MM.1S (cell line): ENCODE data around the gene BCR.

Experiments
- DNase-seq: peaks from one replicate; pipeline ENCODE4 v3.0.0-alpha.2; 2015
- H2AFZ ChIP-seq: fragments of 300-600 bp; sonication (generic); 2 replicates; pipeline ENCODE4 v1.6.0; 2016; ENCODE audit warnings: antibody characterized with exemption, low read length
- H3F3A ChIP-seq: fragments of 300-600 bp; sonication (generic); 2 replicates; pipeline ENCODE4 v1.6.1; 2016; ENCODE audit warnings: mild to moderate bottlenecking, antibody characterized with exemption, low read length, moderate library complexity, mixed read lengths; ENCODE audit not compliant: insufficient read depth
- H3K27ac ChIP-seq: fragments of 300-600 bp; sonication (generic); 2 replicates; pipeline ENCODE4 v1.5.1; 2016; ENCODE audit warnings: mild to moderate bottlenecking, low read length
- H3K27me3 ChIP-seq: fragments of 300-600 bp; sonication (generic); replicated peaks from 2 replicates; pipeline ENCODE4 v1.6.0; 2016; ENCODE audit warnings: low read length; ENCODE audit not compliant: insufficient read depth
- H3K36me3 ChIP-seq: fragments of 300-600 bp; sonication (generic); replicated peaks from 2 replicates; pipeline ENCODE4 v1.6.1; 2016; ENCODE audit warnings: mild to moderate bottlenecking, low read length, mixed read lengths; ENCODE audit not compliant: insufficient read depth
- H3K4me1 ChIP-seq: fragments of 300-600 bp; sonication (generic); 2 replicates; pipeline ENCODE4 v1.6.1; 2016; ENCODE audit warnings: low read length, mixed read lengths
- H3K4me2 ChIP-seq: fragments of 300-600 bp; sonication (generic); 2 replicates; pipeline ENCODE4 v1.6.0; 2016; ENCODE audit warnings: low read depth, low read length
- H3K4me3 ChIP-seq: fragments of 300-600 bp; sonication (generic); 2 replicates; pipeline ENCODE4 v1.5.1; 2016; ENCODE audit warnings: low read length, mixed read lengths
- H3K79me2 ChIP-seq: fragments of 300-600 bp; sonication (generic); 2 replicates; pipeline ENCODE4 v1.6.1; 2016; ENCODE audit warnings: mixed run types, low read length, mixed read lengths
- H3K9ac ChIP-seq: fragments of 300-600 bp; sonication (generic); 2 replicates; pipeline ENCODE4 v1.6.1; 2016; ENCODE audit warnings: low read length, mixed read lengths
- H3K9me2 ChIP-seq: fragments of 300-600 bp; sonication (generic); replicated peaks from 2 replicates; pipeline ENCODE4 v1.6.1; 2016; ENCODE audit warnings: mild to moderate bottlenecking, low read length, mixed read lengths; ENCODE audit not compliant: insufficient read depth
- H3K9me3 ChIP-seq: fragments of 300-600 bp; sonication (generic); replicated peaks from 2 replicates; pipeline ENCODE4 v1.6.1; 2016; ENCODE audit warnings: mild to moderate bottlenecking, low read length, mixed read lengths; ENCODE audit not compliant: insufficient read depth
- H4K20me1 ChIP-seq: fragments of 300-600 bp; sonication (generic); 2 replicates; pipeline ENCODE4 v1.6.1; 2016; ENCODE audit warnings: mild to moderate bottlenecking, low read length, moderate library complexity, mixed read lengths; ENCODE audit not compliant: insufficient read depth
- EZH2 ChIP-seq: fragments of 300-600 bp; sonication (generic); optimal IDR thresholded peaks from 2 replicates; pipeline ENCODE3; 2017; ENCODE audit warnings: low read depth, mild to moderate bottlenecking, antibody characterized with exemption, low read length, mixed read lengths
- EZH2phosphoT487 ChIP-seq: fragments of 300-600 bp; sonication (generic); IDR thresholded peaks from 2 replicates; pipeline ENCODE4 v1.6.1; 2018; ENCODE audit warnings: antibody characterized with exemption, low read length
- TF ChIP-seq, protein P1 (sequence below): fragments of 300-600 bp; sonication (generic); IDR thresholded peaks from 2 replicates; pipeline ENCODE4 v1.5.1; 2016; ENCODE audit warnings: antibody characterized with exemption, low read length, mixed read lengths

The BCR gene

DNA sequence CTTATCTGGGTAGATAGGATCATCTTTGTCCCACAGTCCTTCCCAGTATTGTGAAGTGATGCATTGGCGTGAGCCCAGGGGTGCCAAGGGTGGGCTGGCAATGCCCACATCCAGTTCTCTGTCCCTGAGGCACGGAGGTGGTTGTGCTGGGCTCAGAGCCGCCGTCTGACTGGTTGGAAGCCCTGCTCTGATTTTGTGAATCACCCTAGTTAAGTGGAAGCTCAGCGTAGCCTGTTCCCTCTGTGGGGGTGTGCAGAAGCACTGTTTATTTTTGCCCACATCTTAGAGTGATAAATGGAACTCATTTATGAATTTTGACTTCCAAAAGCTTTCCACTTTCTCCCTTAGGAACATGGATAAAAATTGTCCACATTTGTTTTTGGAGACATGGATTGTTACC, 13.6 kb downstream of the BCR start:
- H3F3A ChIP-seq: peaks cover 3% of the 10 kb centered on the region; the same call in 1 of the 2 replicates
- peaks cover 100% of the 10 kb centered on the region for H3K79me2 ChIP-seq
- H3K9me3 ChIP-seq: no peaks in the 10 kb centered on the region
- H3K4me2 ChIP-seq: no peak overlapping the region
- no peaks in the 10 kb centered on the region for H3K9me2 ChIP-seq
- no peaks in the 10 kb centered on the region for H3K4me1 ChIP-seq
- no peak overlapping the region for H3K9ac ChIP-seq
- H3K4me3 ChIP-seq: no peak overlapping the region
- peaks cover 6% of the 10 kb centered on the region; the same call in 1 of the 2 replicates for H3K36me3 ChIP-seq
- no peak overlapping the region for H2AFZ ChIP-seq
- DNase-seq: no peak
- H4K20me1 ChIP-seq: peaks cover 76% of the 10 kb centered on the region
- TF ChIP-seq, protein P1, sequence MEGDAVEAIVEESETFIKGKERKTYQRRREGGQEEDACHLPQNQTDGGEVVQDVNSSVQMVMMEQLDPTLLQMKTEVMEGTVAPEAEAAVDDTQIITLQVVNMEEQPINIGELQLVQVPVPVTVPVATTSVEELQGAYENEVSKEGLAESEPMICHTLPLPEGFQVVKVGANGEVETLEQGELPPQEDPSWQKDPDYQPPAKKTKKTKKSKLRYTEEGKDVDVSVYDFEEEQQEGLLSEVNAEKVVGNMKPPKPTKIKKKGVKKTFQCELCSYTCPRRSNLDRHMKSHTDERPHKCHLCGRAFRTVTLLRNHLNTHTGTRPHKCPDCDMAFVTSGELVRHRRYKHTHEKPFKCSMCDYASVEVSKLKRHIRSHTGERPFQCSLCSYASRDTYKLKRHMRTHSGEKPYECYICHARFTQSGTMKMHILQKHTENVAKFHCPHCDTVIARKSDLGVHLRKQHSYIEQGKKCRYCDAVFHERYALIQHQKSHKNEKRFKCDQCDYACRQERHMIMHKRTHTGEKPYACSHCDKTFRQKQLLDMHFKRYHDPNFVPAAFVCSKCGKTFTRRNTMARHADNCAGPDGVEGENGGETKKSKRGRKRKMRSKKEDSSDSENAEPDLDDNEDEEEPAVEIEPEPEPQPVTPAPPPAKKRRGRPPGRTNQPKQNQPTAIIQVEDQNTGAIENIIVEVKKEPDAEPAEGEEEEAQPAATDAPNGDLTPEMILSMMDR: no peak
- TF ChIP-seq EZH2phosphoT487: no peak
- TF ChIP-seq EZH2: no peak
- no peaks in the 10 kb centered on the region for H3K27me3 ChIP-seq
- no peak overlapping the region for H3K27ac ChIP-seq

GRCh38 chr22:23196165-23196564, 15.9 kb downstream of the BCR start:
- Histone ChIP-seq H3K36me3 (peaks cover 7% of the 10 kb centered on the region; the same call in 1 of the 2 replicates), H3F3A (peaks cover 3% of the 10 kb centered on the region; the same call in 1 of the 2 replicates), H3K9me2 (no peaks in the 10 kb centered on the region), H3K4me1 (no peaks in the 10 kb centered on the region), H3K27me3 (no peaks in the 10 kb centered on the region), H3K9ac (no peak overlapping the region), H3K27ac (no peak overlapping the region), H3K4me2 (no peak overlapping the region), H4K20me1 (peaks cover 79% of the 10 kb centered on the region), H3K4me3 (no peak overlapping the region), H3K9me3 (no peaks in the 10 kb centered on the region), H3K79me2 (peaks cover 100% of the 10 kb centered on the region), H2AFZ (no peak overlapping the region)
- no peak for DNase-seq
- TF ChIP-seq EZH2phosphoT487 (no peak), EZH2 (no peak)
- TF ChIP-seq, protein P1: no peak

DNA sequence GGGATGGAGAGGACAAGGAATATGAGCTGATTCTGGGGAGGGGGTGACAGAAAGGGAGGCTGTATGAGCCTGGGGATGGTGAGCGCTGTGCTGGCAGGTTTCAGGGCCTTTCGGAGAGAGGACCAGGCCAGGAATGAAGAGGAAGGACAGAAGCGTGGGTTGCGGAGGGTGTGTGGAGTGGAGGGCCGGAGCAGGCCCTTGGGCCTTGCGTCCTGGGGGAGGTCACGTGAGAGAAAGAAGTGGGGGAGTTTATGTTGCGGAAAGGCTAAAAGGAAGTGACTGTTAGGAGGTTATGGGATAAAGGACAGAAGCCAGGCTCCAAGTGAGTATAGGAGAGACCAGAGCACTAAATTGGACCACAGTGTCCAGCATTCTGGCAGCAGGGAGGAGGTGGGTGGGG, 17.5 kb downstream of the BCR start:
- Histone ChIP-seq H3K9me2 (no peaks in the 10 kb centered on the region), H3K9me3 (no peaks in the 10 kb centered on the region), H3K4me2 (no peak overlapping the region), H3K9ac (no peak overlapping the region), H3K36me3 (0 out of 2 replicates have a peak, but pooled peaks cover 3% of the 10 kb centered on the region), H3K27me3 (no peaks in the 10 kb centered on the region), H2AFZ (no peak overlapping the region), H3K79me2 (peaks cover 100% of the 10 kb centered on the region), H3F3A (peaks cover 3% of the 10 kb centered on the region; the same call in 1 of the 2 replicates), H3K27ac (no peak overlapping the region), H3K4me3 (no peak overlapping the region), H3K4me1 (no peaks in the 10 kb centered on the region), H4K20me1 (peaks cover 74% of the 10 kb centered on the region)
- no peak for TF ChIP-seq EZH2
- no peak for TF ChIP-seq EZH2phosphoT487
- TF ChIP-seq, protein P1: no peak
- no peak for DNase-seq
